Measurements from ENCODE around the gene EML5. TPM values are rescaled to one million over a fixed set of nuclear protein-coding genes. Genes with fewer than 3 reads are reported as not detected.

EML5 gene
- total RNA-seq, 1 experiment from 2014 or later, result 0.37 TPM

- intact Hi-C loops (cut with micrococcal nuclease), result no loop called here
- Mint-ChIP-seq H3K36me3 (ENCODE audit: insufficient read depth, unreplicated experiment) (no peaks in the 10 kb centered on the region), H3K9me3 (ENCODE audit: unreplicated experiment) (no peaks in the 10 kb centered on the region), H3K4me1 (ENCODE audit: insufficient read depth, unreplicated experiment) (no peaks in the 10 kb centered on the region), H3K4me3 (ENCODE audit: unreplicated experiment) (no peak overlapping the region), H3K27ac (ENCODE audit: low read depth, unreplicated experiment) (no peak overlapping the region), H3K27me3 (ENCODE audit: insufficient read depth, unreplicated experiment) (no peaks in the 10 kb centered on the region)
- no peak for TF ChIP-seq CTCF (IDR thresholded peaks at IDR 0.05; ENCODE audit: unreplicated experiment)
- POLR2A ChIA-PET, result no interaction called here
- CTCF ChIA-PET, result no interaction called here
- BruUV-seq (replicated peaks), result no TSS peak
- DNase-seq (ENCODE audit: unreplicated experiment), result no peak
Observed at GRCh38 chr14:88808359-88808758, 15.6 kb upstream of the EML5 start.

DNA sequence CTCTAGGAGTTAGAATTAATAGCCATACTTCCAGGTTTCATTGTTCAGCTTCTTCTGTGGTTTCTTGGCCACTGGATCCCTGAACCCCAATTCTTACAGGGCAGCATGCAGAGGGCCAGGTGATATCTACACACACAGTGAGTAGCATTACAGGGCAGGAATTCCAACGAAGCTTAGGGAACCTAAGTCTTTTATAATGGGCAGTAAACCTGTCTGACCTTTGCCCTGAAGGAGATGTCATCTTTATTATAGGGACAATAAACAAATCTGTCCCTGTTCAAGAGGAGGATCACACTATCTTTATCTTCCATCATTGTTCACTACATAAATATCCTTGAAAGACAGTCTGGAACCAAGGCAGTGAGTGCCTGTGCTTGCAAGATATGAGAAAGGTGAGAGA is 11.7 kb upstream of the EML5 start:
- no TSS peak for BruUV-seq (replicated peaks)
- H3K36me3 Mint-ChIP-seq (ENCODE audit: insufficient read depth, unreplicated experiment), result no peaks in the 10 kb centered on the region
- no peak overlapping the region for H3K27ac Mint-ChIP-seq (ENCODE audit: low read depth, unreplicated experiment)
- no peak overlapping the region for H3K4me3 Mint-ChIP-seq (ENCODE audit: unreplicated experiment)
- CTCF ChIA-PET, result interaction anchor here (1.0 to 1.8 kb wide), 3 partner anchors 11 to 137 kb away, joined by 3 to 7 read pairs (median 5); partner anchors contain the start of genes EML5 and TTC8
- no peaks in the 10 kb centered on the region for H3K9me3 Mint-ChIP-seq (ENCODE audit: unreplicated experiment)
- POLR2A ChIA-PET, result interaction anchor here (1.0 kb wide), 1 partner anchor 23 kb away, joined by 3 read pairs; no protein-coding TSS in a partner anchor
- no peak for DNase-seq (ENCODE audit: unreplicated experiment)
- no peaks in the 10 kb centered on the region for H3K4me1 Mint-ChIP-seq (ENCODE audit: insufficient read depth, unreplicated experiment)
- no peaks in the 10 kb centered on the region for H3K27me3 Mint-ChIP-seq (ENCODE audit: insufficient read depth, unreplicated experiment)
- TF ChIP-seq CTCF (IDR thresholded peaks at IDR 0.05; ENCODE audit: unreplicated experiment), result no peak
- intact Hi-C loops (cut with micrococcal nuclease), result no loop called here

DNA sequence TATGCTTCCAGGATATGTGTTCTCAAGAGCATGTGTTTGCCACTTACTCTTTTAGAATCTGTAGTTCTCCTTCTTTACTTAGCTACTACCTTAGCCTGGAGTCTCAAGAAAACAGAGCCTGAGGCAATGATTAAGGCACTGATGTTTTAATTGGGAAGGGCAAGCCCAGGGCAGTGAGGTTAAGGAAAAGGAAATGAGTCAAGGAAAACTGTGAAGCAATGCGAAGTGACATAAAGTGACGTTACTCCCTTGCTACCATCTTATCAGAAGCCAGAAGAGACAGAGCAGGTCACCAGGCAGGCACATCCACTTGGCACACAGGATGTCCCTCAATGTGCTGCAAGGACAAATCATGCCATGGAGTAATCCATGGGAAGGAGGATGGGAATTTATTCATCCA is 11.3 kb upstream of the EML5 start:
- H3K27ac Mint-ChIP-seq (ENCODE audit: low read depth, unreplicated experiment), result no peak overlapping the region
- H3K4me3 Mint-ChIP-seq (ENCODE audit: unreplicated experiment), result no peak overlapping the region
- no peak for DNase-seq (ENCODE audit: unreplicated experiment)
- no peaks in the 10 kb centered on the region for H3K9me3 Mint-ChIP-seq (ENCODE audit: unreplicated experiment)
- ChIA-PET CTCF (interaction anchor here (1.0 to 1.8 kb wide), 3 partner anchors 11 to 136 kb away, joined by 3 to 7 read pairs (median 5); partner anchors contain the start of genes EML5 and TTC8), POLR2A (interaction anchor here (0.6 to 1.0 kb wide), 2 partner anchors 23 to 40 kb away, joined by 3 to 4 read pairs; no protein-coding TSS in a partner anchor)
- H3K4me1 Mint-ChIP-seq (ENCODE audit: insufficient read depth, unreplicated experiment), result no peaks in the 10 kb centered on the region
- intact Hi-C loops (cut with micrococcal nuclease), result no loop called here
- BruUV-seq (replicated peaks), result no TSS peak
- H3K36me3 Mint-ChIP-seq (ENCODE audit: insufficient read depth, unreplicated experiment), result no peaks in the 10 kb centered on the region
- H3K27me3 Mint-ChIP-seq (ENCODE audit: insufficient read depth, unreplicated experiment), result no peaks in the 10 kb centered on the region
- TF ChIP-seq CTCF (IDR thresholded peaks at IDR 0.05; ENCODE audit: unreplicated experiment), result no peak

GRCh38 chr14:88802596-88802995 is 9.8 kb upstream of the EML5 start:
- BruUV-seq (replicated peaks), result no TSS peak
- no peaks in the 10 kb centered on the region for H3K27me3 Mint-ChIP-seq (ENCODE audit: insufficient read depth, unreplicated experiment)
- H3K27ac Mint-ChIP-seq (ENCODE audit: low read depth, unreplicated experiment), result no peak overlapping the region
- no peak overlapping the region for H3K4me3 Mint-ChIP-seq (ENCODE audit: unreplicated experiment)
- DNase-seq (ENCODE audit: unreplicated experiment), result no peak
- intact Hi-C loops (cut with micrococcal nuclease), result no loop called here
- no peak for TF ChIP-seq CTCF (IDR thresholded peaks at IDR 0.05; ENCODE audit: unreplicated experiment)
- no peaks in the 10 kb centered on the region for H3K4me1 Mint-ChIP-seq (ENCODE audit: insufficient read depth, unreplicated experiment)
- ChIA-PET POLR2A (interaction anchor here (0.6 kb wide), 1 partner anchor 80 kb away, joined by 3 read pairs; no protein-coding TSS in a partner anchor), CTCF (interaction anchor here (1.8 kb wide), 1 partner anchor 9 kb away, joined by 7 read pairs; the partner anchor contains the start of gene EML5)
- H3K36me3 Mint-ChIP-seq (ENCODE audit: insufficient read depth, unreplicated experiment), result peaks cover under 1% of the 10 kb centered on the region
- H3K9me3 Mint-ChIP-seq (ENCODE audit: unreplicated experiment), result no peaks in the 10 kb centered on the region

Measured in MCF 10A (cell line).